ENCODE results near the gene SHC2.

Gene SHC2, protein sequence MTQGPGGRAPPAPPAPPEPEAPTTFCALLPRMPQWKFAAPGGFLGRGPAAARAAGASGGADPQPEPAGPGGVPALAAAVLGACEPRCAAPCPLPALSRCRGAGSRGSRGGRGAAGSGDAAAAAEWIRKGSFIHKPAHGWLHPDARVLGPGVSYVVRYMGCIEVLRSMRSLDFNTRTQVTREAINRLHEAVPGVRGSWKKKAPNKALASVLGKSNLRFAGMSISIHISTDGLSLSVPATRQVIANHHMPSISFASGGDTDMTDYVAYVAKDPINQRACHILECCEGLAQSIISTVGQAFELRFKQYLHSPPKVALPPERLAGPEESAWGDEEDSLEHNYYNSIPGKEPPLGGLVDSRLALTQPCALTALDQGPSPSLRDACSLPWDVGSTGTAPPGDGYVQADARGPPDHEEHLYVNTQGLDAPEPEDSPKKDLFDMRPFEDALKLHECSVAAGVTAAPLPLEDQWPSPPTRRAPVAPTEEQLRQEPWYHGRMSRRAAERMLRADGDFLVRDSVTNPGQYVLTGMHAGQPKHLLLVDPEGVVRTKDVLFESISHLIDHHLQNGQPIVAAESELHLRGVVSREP

DNA sequence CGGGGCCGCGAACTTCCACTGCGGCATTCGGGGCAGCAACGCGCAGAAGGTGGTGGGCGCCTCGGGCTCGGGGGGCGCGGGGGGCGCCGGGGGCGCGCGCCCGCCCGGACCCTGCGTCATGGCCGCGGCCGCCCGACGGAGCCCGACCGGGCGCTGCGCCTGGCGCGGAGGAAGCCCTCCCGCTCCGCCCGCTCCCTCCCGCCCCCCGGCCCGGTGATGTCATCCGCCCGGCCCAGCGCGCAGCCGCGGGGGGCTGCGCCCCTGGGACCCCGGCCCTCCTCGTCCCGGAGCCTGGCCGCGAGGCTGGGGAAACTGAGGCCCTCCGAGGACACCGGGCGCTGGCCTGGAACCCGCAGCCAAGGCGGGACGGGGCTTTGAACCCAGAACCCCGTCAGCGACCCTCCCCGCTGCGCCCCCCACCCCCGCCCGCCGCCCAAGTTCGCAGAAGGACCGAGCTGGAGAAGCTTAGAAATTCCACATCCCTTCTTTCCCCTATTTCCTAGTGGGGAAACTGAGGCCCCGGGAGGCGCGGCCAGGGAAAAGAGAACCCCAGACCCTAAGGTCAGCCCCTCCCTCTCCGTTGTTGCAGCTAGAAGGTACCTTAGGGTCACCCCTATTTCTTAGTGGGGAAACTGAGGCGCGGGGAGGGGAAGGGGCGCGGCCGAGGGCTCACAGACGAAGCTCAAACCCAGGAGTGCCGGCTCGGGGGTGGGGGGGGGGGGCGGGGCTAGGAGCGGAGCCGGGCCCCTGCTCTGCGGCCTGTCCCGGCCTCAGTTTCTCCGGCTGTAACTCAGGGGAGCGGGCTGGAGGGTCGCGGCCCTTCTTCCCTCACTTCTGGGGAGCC is at the start of gene SHC2:
Gene SHC2, minus strand, starts transcription at position 157 of the 844 bp plus-strand sequence. Its CDS starts 37 bp downstream, at position 120.
- DNase-seq: no peak

DNA sequence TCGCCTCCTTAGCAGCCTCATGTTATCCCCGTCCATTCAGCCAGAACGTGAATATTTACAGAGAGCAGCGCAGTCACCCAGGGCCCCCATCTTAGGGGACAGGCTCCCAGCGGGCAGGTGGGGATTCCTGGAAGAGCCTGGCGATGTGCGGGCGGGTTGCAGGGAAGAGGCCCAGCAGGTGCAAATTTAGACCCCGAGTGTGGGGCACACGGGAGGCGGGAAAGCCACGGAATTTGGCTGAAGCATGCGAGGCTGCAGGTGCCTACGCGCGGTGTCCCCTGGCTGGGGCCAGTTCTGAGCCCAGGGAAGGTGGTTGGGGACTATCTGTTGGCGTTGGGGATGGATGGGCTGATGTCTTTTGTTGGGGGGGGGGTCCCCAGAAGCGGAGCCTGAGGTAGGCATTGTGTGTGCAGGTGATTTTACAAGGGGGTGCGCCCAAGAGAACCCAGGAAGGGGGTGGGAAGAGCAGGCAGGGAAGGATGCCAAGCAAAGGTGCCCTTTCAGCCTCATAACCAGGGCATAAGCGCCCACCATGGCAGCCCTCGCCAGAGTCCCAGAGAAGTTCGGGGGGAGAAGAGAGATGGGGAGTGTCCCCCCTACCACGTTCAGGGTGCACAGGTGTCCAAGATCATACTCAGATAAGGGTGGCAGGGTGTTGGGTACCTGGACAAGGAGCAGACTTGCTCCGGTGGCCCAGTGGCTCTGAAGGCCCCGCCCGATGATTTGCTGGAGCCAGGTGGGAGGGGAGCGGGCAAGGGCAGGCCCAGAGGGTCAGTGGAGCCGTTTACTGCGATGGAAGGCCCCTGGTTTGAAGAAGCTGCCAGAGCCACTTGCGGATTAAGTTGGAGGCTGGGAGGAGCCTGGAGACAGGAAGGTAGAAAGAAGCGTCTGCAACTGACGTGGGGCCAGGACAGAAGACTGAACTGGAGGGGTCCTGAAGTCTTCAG is 47.6 kb upstream of the SHC2 start:
- no peak for DNase-seq

DNA sequence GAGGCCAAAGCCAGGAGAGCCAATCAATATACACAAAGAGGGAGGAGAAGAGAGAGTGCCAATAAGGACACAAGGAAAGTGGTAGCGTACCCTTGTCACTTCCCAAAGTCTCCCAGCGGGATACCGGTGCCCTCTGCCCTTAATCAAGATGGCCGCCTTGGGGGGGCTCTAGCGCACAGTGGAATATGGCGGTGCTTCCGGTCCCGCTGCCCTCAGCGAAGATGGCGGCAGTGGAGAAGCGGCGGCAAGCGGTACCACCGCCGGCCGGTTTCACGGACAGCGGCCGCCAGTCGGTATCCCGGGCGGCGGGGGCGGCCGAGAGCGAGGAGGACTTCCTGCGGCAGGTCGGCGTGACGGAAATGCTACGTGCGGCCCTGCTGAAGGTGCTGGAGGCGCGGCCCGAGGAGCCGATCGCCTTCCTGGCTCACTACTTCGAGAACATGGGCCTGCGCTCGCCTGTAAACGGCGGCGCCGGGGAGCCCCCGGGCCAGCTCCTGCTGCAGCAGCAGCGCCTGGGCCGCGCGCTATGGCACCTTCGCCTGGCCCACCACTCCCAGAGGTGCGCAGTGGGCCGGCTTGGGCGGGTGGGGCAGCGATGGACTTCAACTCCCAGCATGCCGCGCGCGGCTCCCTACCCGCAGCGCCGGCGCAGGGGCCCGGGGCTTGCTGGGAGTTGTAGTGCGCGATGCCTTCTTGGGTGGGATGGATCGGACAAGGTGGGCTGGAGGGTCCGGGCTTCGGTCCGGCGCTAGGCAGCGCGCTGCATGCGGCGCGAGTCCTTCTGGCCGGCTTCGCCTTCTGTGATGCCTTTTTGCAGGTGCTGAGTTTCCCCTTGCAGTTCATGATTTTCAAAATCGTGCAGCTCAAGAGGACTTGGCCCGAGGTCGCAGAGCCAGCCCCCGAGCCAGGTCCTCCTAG is 46.7 kb upstream of the SHC2 start, which contains the start of gene TPGS1:
Gene TPGS1, plus strand, starts transcription at position 212 of the 918 bp plus-strand sequence. Its CDS starts 10 bp downstream, at position 222.
- DNase-seq: peak; percentile 91

DNA sequence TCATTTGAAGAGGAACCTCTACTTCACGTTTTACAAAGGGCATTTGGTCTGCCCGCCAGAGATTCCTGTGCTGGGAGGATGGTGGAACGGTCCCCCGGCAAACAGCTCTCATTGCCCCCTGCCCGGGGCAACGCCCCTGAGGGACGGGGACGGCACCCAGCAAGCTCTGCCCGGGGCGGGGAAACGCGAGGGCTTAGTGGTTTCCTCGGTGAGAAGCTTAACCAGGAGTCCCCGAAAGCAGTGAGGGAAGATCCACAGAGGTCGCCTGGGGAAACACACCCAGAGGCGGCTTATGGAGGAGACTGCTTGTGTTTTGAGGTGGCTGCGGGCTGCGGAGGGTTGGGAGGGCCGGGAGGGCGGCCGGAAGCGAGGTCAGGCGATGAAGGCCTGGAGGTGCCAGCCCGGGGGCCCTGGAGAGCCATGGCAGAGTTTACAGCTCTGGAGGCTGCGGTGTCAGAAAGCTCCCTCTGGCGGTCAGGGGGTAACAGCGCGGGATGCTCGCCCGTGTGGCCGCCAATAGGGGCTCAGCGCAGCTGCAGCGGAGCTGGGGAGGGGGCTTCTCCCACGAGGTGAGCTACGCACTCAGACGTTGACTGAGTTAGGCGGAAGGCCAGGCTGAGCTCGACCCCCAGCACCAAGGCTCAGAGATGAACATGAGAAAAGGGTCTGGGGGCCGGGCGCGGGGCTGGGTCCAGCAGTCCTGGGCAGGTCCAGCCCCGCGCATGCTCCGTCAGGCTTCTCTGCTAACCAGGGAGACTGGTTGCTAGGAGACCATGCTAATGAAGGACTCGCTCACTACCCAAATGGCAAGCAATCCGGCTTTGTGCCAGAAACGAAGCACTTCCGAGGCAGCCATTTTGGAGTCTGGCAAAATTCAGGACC is 45.8 kb upstream of the SHC2 start:
- DNase-seq: peak; percentile 100

DNA sequence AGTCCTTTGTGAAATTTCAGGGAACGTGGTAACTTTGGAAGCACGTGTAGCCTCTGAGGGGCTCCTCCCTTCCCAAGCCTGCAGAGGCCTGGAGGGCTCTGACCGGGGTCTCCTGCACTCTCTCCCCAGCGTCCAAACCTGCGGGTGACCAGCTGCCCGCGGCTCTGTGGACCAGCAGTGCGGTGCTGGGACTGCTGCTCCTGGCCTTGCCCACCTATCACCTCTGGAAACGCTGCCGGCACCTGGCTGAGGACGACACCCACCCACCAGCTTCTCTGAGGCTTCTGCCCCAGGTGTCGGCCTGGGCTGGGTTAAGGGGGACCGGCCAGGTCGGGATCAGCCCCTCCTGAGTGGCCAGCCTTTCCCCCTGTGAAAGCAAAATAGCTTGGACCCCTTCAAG is 43.8 kb upstream of the SHC2 start:
- DNase-seq: no peak

DNA sequence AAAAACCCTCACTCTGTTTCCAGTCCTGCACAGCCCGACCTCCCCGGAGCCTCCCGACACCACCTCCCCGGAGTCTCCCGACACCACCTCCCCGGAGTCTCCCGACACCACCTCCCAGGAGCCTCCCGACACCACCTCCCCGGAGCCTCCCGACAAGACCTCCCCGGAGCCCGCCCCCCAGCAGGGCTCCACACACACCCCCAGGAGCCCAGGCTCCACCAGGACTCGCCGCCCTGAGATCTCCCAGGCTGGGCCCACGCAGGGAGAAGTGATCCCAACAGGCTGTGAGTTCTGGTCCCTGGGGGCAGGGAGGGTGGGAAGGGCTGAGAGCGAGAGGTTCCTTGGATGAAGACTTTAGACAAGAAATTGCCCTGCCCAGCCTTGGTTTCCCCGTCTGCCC is 40.8 kb upstream of the SHC2 start:
- no peak for DNase-seq

DNA sequence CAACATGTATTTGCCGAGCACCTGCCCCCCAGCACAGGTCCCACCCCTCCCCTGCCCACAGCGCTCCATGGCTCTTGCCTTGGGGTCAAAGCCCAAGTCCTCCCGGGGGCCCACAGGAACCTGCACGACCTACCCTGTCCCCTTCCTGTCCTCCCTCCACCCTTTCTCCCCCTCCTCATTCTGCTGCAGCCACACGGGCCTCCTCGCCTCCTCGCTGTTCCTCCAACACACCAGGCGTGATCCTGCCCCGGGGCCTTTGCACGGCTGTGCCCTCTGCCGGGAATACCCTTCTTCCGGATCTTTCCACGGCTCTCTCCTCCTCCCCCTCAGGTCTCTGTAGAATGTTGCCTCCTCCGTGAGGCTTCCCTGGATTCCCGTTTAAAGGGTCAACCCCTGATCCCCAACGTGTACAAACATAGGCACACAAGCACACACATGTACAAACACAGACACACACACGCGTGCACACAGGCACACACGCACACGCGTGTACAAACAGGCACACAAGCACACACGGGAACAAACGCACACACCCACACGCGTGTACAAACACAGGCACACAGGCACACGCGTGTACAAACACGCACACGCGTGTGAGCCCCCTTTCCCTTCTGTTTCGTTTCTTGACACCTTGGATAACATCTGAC is 38.3 kb upstream of the SHC2 start:
- no peak for DNase-seq

DNA sequence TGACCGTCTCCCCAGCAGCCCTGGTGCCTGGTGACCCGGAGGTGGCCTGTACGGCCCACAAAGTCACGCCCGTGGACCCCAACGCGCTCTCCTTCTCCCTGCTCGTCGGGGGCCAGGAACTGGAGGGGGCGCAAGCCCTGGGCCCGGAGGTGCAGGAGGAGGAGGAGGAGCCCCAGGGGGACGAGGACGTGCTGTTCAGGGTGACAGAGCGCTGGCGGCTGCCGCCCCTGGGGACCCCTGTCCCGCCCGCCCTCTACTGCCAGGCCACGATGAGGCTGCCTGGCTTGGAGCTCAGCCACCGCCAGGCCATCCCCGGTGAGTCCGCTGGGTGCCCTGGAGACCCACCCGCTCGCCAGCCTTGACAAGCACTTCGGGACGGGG is 37.7 kb upstream of the SHC2 start:
- DNase-seq: no peak

DNA sequence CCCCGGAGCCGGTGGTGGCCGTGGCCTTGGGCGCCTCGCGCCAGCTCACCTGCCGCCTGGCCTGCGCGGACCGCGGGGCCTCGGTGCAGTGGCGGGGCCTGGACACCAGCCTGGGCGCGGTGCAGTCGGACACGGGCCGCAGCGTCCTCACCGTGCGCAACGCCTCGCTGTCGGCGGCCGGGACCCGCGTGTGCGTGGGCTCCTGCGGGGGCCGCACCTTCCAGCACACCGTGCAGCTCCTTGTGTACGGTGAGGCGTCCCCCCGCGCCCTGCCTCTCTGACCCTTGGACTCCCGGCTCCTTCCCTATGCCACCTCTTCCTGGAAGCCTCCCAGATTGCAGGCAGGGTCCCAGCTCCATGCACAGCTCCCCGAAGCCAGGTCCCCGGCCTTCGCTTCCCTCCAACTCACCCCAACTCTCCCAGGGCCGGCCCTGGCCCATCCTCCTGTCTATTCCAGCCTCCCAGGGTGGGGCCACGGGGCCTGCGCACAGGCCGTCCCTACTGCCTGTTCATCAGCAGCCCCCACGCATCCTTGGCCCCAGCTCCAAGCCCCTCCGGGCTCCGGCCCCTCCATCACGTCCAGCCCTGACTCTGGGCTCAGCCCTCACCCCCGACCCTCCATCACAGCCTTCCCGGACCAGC is 37.2 kb upstream of the SHC2 start:
- DNase-seq: no peak

DNA sequence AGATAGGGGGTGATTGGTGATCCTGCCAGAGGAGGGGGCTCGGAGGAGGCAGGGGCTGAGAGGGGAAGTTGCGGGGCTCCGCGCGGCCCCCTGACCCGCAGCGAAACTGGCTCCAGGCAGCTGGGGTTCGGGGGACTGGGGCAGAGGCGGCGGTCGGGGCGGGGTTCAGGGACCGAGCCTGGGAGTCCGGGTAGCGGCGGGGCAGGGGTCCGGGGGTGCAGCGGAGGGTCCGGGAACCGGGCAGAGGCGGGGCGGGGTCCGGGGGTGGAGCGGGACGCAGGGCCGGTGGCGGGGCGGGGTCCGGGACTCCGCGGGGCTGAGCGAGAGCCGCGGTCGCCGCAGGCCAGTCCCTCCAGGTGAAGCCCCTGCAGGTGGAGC is 36.6 kb upstream of the SHC2 start:
- DNase-seq: no peak

DNA sequence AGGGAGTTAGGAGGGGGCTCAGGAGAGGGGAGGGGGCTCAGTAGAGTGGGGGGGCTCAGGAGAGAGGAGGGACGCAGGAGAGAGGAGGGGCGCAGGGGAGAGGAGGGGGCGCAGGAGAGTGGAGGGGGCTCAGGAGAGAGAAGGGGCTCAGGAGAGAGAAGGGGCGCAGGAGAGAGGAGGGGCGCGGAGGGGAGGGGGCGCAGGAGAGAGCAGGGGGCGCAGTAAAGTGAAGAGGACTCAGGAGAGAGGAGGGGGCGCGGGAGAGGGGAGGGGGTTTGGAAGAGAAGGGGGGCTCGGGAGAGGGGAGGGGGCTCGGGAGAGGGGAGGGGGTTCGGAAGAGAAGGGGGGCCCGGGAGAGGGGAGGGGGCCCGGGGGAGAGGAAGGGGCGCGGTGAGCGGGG is 36.2 kb upstream of the SHC2 start:
- DNase-seq: no peak

DNA sequence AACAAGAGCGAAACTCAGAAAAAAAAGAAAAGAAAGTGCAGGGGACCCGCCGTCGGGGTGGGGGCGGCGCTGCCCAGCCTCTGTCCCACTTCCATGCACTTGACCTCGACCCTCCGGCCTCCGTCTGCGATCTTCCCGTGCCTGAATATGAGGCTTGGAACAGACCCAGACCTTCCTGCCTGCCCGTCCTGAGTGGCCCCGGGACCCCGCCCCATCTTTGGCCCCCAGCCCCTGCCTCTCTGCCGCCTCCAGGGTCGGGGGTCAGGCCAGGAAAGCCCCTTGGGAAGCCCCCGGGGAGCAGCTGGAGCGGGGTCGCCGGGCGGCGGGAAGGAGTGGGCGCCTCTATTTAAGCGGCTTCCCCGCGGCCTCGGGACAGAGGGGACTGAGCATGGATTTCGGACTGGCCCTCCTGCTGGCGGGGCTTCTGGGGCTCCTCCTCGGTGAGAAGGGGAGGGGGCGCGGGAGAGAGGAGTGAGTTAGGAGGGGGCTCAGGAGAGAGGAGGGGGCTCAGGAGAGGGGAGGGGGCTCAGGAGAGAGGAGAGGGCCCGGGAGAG is 35.4 kb upstream of the SHC2 start, which contains the start of gene MADCAM1:
Gene MADCAM1, plus strand, starts transcription at position 375 of the 554 bp plus-strand sequence. Its CDS starts 14 bp downstream, at position 389.
- no peak for DNase-seq

DNA sequence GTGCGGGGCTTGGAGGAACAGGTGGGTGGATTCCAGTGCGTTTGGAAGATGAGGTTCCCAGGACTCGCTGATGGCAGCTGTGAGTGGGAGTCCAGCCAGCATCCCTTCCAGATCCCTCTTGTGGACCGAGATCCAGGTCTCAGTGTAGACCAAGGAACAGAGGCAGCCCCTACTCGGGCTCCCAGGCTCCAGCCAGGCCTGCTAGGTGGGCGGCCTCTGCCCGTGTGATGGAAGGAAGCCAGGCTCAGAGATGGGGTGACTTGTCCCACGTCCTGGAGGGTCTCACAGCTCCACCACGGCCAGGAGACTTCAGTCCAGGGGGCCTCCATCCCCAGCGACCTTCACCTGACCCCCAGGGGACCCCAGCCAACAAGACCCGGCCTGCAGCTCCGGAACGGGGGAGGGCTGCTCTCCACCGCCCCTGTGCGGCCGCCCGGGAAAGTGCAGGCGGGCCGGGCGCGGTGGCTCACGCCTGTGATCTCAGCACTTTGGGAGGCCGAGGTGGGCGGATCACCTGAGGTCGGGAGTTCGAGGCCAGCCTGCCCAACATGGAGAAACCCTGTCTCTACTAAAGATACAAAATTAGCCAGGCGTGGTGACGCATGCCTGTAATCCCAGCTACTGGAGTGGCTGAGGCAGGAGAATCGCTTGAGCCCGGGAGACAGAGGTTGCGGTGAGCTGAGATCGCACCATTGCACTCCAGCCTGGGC is 34.7 kb upstream of the SHC2 start:
- peak; percentile 53 for DNase-seq

DNA sequence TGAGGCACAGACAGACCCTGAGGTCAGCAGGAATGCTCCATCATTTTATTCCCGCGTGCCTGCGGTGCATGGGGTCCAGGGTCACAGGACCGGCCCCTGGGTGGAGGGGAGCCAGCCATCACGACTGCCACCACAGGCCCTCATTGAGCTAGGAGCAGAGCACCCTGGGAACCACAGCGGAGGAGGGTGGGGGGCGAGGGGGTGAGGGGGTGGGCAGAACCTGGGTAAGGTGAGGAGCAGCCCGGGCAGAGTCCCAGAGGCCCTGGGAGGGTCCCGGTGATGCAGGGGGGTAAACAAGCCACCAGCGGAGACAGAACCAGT is 34.2 kb upstream of the SHC2 start:
- no peak for DNase-seq

DNA sequence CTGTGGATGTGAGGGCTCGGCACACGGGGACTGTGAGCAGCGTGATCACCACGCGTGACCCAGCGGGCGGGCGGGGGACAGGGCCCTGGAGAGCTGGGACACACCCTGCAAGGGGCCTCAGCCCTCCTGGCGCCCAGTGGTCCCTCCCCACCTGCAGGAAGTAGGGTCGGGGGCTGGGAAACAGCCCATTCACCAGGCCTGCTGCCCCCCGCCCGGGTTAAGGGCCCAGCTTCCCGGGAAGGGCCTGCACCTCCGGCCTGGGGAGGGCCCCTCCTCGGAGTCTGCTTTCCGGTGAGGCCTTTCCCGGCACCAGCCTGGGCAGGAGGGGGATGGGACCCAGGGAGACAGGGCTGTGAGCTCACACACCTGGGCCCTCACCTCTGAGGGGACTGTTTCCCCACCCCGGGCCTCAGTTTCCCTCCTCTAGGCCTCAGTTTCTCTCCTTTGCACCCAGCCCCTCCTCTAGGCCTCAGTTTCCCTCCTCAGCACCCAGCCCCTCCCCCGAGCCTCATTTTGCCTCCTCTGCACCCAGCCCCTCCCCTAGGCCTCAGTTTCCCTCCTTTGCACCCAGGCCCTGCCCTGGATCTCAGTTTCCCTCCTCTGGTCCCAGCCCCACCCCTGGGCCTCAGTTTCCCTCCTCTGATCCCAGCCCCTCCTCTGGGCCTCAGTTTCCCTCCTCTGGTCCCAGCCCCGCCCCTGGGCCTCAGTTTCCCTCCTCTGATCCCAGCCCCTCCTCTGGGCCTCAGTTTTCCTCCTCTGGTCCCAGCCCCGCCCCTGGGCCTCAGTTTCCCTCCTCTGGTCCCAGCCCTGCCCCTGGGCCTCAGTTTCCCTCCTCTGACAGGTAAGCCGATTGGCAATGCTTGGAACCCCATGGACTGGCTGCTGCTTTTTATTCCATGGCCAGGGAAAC is 33.6 kb upstream of the SHC2 start:
- DNase-seq: no peak

DNA sequence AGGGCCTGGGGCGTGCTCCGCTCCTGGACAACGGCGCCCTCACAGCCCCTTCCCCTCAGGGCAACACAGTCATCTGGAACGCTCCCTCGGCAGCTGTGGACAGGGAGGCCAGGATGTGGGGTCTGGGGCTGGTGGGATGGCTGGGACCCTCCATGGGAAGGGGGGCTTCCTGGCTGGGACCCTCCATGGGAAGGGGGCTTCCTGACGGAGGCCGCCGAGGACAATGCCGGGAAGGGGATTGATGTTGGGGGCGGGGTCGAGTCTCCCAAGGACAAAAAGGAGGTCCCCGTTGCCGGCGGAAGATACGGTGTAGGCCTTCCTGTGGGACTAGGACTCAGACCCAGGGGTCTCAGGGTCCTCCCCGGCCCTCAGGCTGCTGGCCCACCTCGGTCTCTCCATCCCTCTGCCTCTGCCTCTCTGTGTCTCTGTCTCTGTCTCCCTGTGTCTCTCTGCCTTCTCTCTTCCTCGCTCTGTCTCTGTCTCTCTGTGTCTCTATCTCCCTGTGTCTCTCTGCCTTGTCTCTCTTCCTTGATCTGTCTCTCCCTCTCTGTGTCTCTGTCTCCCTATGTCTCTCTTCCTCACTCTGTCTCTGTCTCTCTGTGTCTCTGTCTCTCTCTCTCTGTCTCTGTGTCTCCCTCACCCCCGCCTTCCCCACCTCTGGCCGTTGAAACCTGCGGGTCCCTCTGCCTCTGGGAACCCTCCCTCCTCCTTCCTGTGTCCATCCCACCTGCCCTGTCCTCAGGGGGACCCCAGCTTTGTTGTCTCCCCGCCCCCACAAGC is 32.7 kb upstream of the SHC2 start:
- no peak for DNase-seq

All from hematopoietic multipotent progenitor cell treated with erythropoietin and hydrocortisone succinate and interleukin-3 and kit ligand, for 4 days (in vitro differentiated cells).